HG03565 (cell line): Measurements from ENCODE around the gene PPP4R3A.
"Not testable (repeated sequence)": the region's sequence is repeated elsewhere in the genome, so short reads cannot be mapped to it uniquely, and the experiment has no call there.

Source experiments
- ATAC-seq: cut with Tn5 transposase; IDR thresholded peaks from one replicate; pipeline ENCODE4 v1.9.1; 2021; ENCODE audit warnings: mild to moderate bottlenecking, moderate library complexity; ENCODE audit not compliant: unreplicated experiment

The PPP4R3A gene

GRCh38 chr14:91510171-91511042, at the start of gene PPP4R3A:
Gene PPP4R3A, minus strand, starts transcription at chr14:91510310. Its CDS starts 663 bp downstream, at chr14:91509647.
- ATAC-seq: peak; percentile 79

- ATAC-seq: no peak
Observed at GRCh38 chr14:91555531-91555930, 45.4 kb upstream of the PPP4R3A start.

GRCh38 chr14:91554535-91555332, 44.6 kb upstream of the PPP4R3A start:
- no peak for ATAC-seq

GRCh38 chr14:91548108-91548507, 38.0 kb upstream of the PPP4R3A start:
- no peak for ATAC-seq

GRCh38 chr14:91545946-91546716, 36.0 kb upstream of the PPP4R3A start:
- no peak for ATAC-seq

GRCh38 chr14:91545204-91545603, 35.1 kb upstream of the PPP4R3A start:
- ATAC-seq: no peak

- no peak for ATAC-seq
Observed at GRCh38 chr14:91536327-91536726, 26.2 kb upstream of the PPP4R3A start.

- ATAC-seq: not testable (repeated sequence)
Observed at GRCh38 chr14:91534059-91534458, 23.9 kb upstream of the PPP4R3A start.

- no peak for ATAC-seq
Observed at GRCh38 chr14:91533623-91534022, 23.5 kb upstream of the PPP4R3A start.

GRCh38 chr14:91523972-91524371, 13.9 kb upstream of the PPP4R3A start:
- no peak for ATAC-seq

- ATAC-seq: no peak
Observed at GRCh38 chr14:91521061-91521640, 11.0 kb upstream of the PPP4R3A start.

- no peak for ATAC-seq
Observed at GRCh38 chr14:91520138-91520537, 10.0 kb upstream of the PPP4R3A start.

- ATAC-seq: no peak
Observed at GRCh38 chr14:91519239-91520036, 9.3 kb upstream of the PPP4R3A start.

- ATAC-seq: no peak
Observed at GRCh38 chr14:91516663-91517388, 6.7 kb upstream of the PPP4R3A start.

GRCh38 chr14:91515979-91516378, 5.9 kb upstream of the PPP4R3A start:
- ATAC-seq: no peak

GRCh38 chr14:91511043-91511383, 903 bp upstream of the PPP4R3A start:
- no peak for ATAC-seq

GRCh38 chr14:91509878-91510170, 286 bp downstream of the PPP4R3A start:
- ATAC-seq: peak; percentile 13

GRCh38 chr14:91509083-91509877, 830 bp downstream of the PPP4R3A start:
- peak; percentile 14 for ATAC-seq

GRCh38 chr14:91508105-91508504, 2.0 kb downstream of the PPP4R3A start:
- ATAC-seq: no peak
